ENCODE data around the gene CACNA2D3.

The CACNA2D3 gene

GRCh38 chr3:54514416-54514815 is 392.1 kb downstream of the CACNA2D3 start:
- Histone ChIP-seq H3K9me3 (replicated peaks; ENCODE audit: insufficient read depth, low read length) (no peaks in the 10 kb centered on the region), H3K79me2 (ENCODE audit: low read length) (no peaks in the 10 kb centered on the region), H4K20me1 (ENCODE audit: insufficient read depth, low read length) (no peaks in the 10 kb centered on the region), H3K27ac (ENCODE audit: low read length) (no peak overlapping the region), H3K36me3 (replicated peaks; ENCODE audit: insufficient read depth, low read length) (no peaks in the 10 kb centered on the region), H3K4me3 (ENCODE audit: low read length) (no peak overlapping the region), H2AFZ (ENCODE audit: low read length) (no peak overlapping the region), H3F3A (ENCODE audit: insufficient read depth, low read length) (no peaks in the 10 kb centered on the region), H3K9me2 (replicated peaks; ENCODE audit: insufficient read depth, low read length) (no peaks in the 10 kb centered on the region), H3K4me2 (ENCODE audit: low read depth, low read length) (no peak overlapping the region), H3K4me1 (ENCODE audit: low read length) (no peaks in the 10 kb centered on the region), H3K9ac (ENCODE audit: low read length) (no peak overlapping the region), H3K27me3 (replicated peaks; ENCODE audit: insufficient read depth, low read length) (no peaks in the 10 kb centered on the region)
- no peak for DNase-seq
- TF ChIP-seq, protein P1, sequence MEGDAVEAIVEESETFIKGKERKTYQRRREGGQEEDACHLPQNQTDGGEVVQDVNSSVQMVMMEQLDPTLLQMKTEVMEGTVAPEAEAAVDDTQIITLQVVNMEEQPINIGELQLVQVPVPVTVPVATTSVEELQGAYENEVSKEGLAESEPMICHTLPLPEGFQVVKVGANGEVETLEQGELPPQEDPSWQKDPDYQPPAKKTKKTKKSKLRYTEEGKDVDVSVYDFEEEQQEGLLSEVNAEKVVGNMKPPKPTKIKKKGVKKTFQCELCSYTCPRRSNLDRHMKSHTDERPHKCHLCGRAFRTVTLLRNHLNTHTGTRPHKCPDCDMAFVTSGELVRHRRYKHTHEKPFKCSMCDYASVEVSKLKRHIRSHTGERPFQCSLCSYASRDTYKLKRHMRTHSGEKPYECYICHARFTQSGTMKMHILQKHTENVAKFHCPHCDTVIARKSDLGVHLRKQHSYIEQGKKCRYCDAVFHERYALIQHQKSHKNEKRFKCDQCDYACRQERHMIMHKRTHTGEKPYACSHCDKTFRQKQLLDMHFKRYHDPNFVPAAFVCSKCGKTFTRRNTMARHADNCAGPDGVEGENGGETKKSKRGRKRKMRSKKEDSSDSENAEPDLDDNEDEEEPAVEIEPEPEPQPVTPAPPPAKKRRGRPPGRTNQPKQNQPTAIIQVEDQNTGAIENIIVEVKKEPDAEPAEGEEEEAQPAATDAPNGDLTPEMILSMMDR (IDR thresholded peaks at IDR 0.05; ENCODE audit: low read length) = no peak
- TF ChIP-seq EZH2phosphoT487 (IDR thresholded peaks at IDR 0.05; ENCODE audit: low read length) (no peak), EZH2 (optimal IDR thresholded peaks at IDR 0.05; ENCODE audit: low read depth, low read length) (no peak)

- Histone ChIP-seq H2AFZ (ENCODE audit: low read length) (no peak overlapping the region), H4K20me1 (ENCODE audit: insufficient read depth, low read length) (no peaks in the 10 kb centered on the region), H3K27ac (ENCODE audit: low read length) (no peak overlapping the region), H3K79me2 (ENCODE audit: low read length) (no peaks in the 10 kb centered on the region), H3K36me3 (replicated peaks; ENCODE audit: insufficient read depth, low read length) (no peaks in the 10 kb centered on the region), H3K9ac (ENCODE audit: low read length) (no peak overlapping the region), H3K27me3 (replicated peaks; ENCODE audit: insufficient read depth, low read length) (no peaks in the 10 kb centered on the region), H3K4me3 (ENCODE audit: low read length) (no peak overlapping the region), H3F3A (ENCODE audit: insufficient read depth, low read length) (no peaks in the 10 kb centered on the region), H3K9me3 (replicated peaks; ENCODE audit: insufficient read depth, low read length) (no peaks in the 10 kb centered on the region), H3K4me1 (ENCODE audit: low read length) (no peaks in the 10 kb centered on the region), H3K9me2 (replicated peaks; ENCODE audit: insufficient read depth, low read length) (no peaks in the 10 kb centered on the region), H3K4me2 (ENCODE audit: low read depth, low read length) (no peak overlapping the region)
- TF ChIP-seq, protein P1 (IDR thresholded peaks at IDR 0.05; ENCODE audit: low read length) = no peak
- no peak for TF ChIP-seq EZH2 (optimal IDR thresholded peaks at IDR 0.05; ENCODE audit: low read depth, low read length)
- no peak for TF ChIP-seq EZH2phosphoT487 (IDR thresholded peaks at IDR 0.05; ENCODE audit: low read length)
- no peak for DNase-seq
These were observed 393.3 kb downstream of the CACNA2D3 start for GRCh38 chr3:54515441-54516213.

DNA sequence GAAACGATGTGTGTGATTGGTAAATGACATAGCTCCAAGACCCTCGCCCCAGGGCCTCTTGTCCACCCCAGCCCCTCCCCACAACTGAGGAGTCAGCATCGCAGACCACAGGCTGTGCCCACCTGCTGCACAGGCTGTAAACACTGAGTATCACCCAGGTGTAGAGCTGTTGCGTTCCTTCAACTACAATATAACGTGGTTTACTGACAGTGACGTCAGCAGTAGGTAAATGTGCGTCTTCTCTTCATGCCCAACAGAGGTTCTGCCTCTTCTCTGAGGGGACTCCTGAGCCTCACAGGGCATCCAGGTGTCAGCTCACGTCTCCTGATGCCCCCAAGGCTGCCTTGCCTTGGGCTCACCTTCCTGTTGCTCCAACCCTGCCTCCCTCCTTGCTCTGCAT is 395.1 kb downstream of the CACNA2D3 start:
- Histone ChIP-seq H3K4me3 (ENCODE audit: low read length) (no peak overlapping the region), H3K27ac (ENCODE audit: low read length) (no peak overlapping the region), H3K9ac (ENCODE audit: low read length) (no peak overlapping the region), H3K79me2 (ENCODE audit: low read length) (no peaks in the 10 kb centered on the region), H3K36me3 (replicated peaks; ENCODE audit: insufficient read depth, low read length) (no peaks in the 10 kb centered on the region), H2AFZ (ENCODE audit: low read length) (no peak overlapping the region), H3K4me1 (ENCODE audit: low read length) (no peaks in the 10 kb centered on the region), H3F3A (ENCODE audit: insufficient read depth, low read length) (no peaks in the 10 kb centered on the region), H3K9me2 (replicated peaks; ENCODE audit: insufficient read depth, low read length) (no peaks in the 10 kb centered on the region), H3K27me3 (replicated peaks; ENCODE audit: insufficient read depth, low read length) (no peaks in the 10 kb centered on the region), H3K4me2 (ENCODE audit: low read depth, low read length) (no peak overlapping the region), H3K9me3 (replicated peaks; ENCODE audit: insufficient read depth, low read length) (no peaks in the 10 kb centered on the region), H4K20me1 (ENCODE audit: insufficient read depth, low read length) (no peaks in the 10 kb centered on the region)
- no peak for DNase-seq
- no peak for TF ChIP-seq EZH2 (optimal IDR thresholded peaks at IDR 0.05; ENCODE audit: low read depth, low read length)
- TF ChIP-seq EZH2phosphoT487 (IDR thresholded peaks at IDR 0.05; ENCODE audit: low read length) = no peak
- TF ChIP-seq, protein P1 (IDR thresholded peaks at IDR 0.05; ENCODE audit: low read length) = no peak
